ENCODE measurements around the gene MEIS1.

The MEIS1 gene

GRCh38 chr2:66539452-66539851 is 104.5 kb downstream of the MEIS1 start:
- no peak for DNase-seq

GRCh38 chr2:66541646-66542045 is 106.7 kb downstream of the MEIS1 start:
- no peak for DNase-seq

GRCh38 chr2:66543257-66543767 is 108.4 kb downstream of the MEIS1 start:
- DNase-seq = no peak

GRCh38 chr2:66544258-66544657 is 109.3 kb downstream of the MEIS1 start:
- DNase-seq = no peak

- DNase-seq = no peak
These were observed 110.3 kb downstream of the MEIS1 start for GRCh38 chr2:66545258-66545657.

- no peak for DNase-seq
These were observed 112.2 kb downstream of the MEIS1 start for GRCh38 chr2:66547118-66547517.

GRCh38 chr2:66547887-66548286 is 113.0 kb downstream of the MEIS1 start:
- no peak for DNase-seq

GRCh38 chr2:66548422-66548821 is 113.5 kb downstream of the MEIS1 start:
- no peak for DNase-seq

GRCh38 chr2:66550826-66551225 is 115.9 kb downstream of the MEIS1 start:
- no peak for DNase-seq

- DNase-seq = no peak
These were observed 118.4 kb downstream of the MEIS1 start for GRCh38 chr2:66553370-66553769.

GRCh38 chr2:66555091-66555490 is 120.2 kb downstream of the MEIS1 start:
- DNase-seq = no peak

GRCh38 chr2:66555501-66556324 is 120.8 kb downstream of the MEIS1 start:
- peak; percentile 35 for DNase-seq

- DNase-seq = no peak
These were observed 124.7 kb downstream of the MEIS1 start for GRCh38 chr2:66559672-66560071.

GRCh38 chr2:66560683-66561082 is 125.8 kb downstream of the MEIS1 start:
- DNase-seq = no peak

- no peak for DNase-seq
These were observed 126.8 kb downstream of the MEIS1 start for GRCh38 chr2:66561645-66562303.

GRCh38 chr2:66562304-66562685 is 127.4 kb downstream of the MEIS1 start:
- no peak for DNase-seq

- DNase-seq = no peak
These were observed 128.5 kb downstream of the MEIS1 start for GRCh38 chr2:66563473-66563872.

GRCh38 chr2:66565291-66565690 is 130.4 kb downstream of the MEIS1 start:
- no peak for DNase-seq

GRCh38 chr2:66566726-66567399 is 131.9 kb downstream of the MEIS1 start:
- no peak for DNase-seq

- DNase-seq = no peak
These were observed 132.8 kb downstream of the MEIS1 start for GRCh38 chr2:66567729-66568128.

- DNase-seq = no peak
These were observed 133.8 kb downstream of the MEIS1 start for GRCh38 chr2:66568650-66569300.

GRCh38 chr2:66569321-66569851 is 134.5 kb downstream of the MEIS1 start:
- no peak for DNase-seq

- DNase-seq = no peak
These were observed 135.0 kb downstream of the MEIS1 start for GRCh38 chr2:66569974-66570373.

Measured in hematopoietic multipotent progenitor cell treated with erythropoietin and hydrocortisone succinate and interleukin-3 and kit ligand, for 8 days (in vitro differentiated cells).